Kidney capillary endothelial cell (primary cell): ENCODE data around the gene S100B.

Experiments used
- DNase-seq: peaks from one replicate; pipeline ENCODE4 v3.0.0-alpha.2; 2018; ENCODE audit warnings: low spot score

S100B gene

GRCh38 chr21:46627726-46628125 lies 22.8 kb upstream of the S100B start:
- DNase-seq = no peak

GRCh38 chr21:46626975-46627501 lies 22.2 kb upstream of the S100B start:
- DNase-seq = no peak

GRCh38 chr21:46626536-46626935 lies 21.7 kb upstream of the S100B start:
- no peak for DNase-seq

- no peak for DNase-seq
Measured at GRCh38 chr21:46625759-46626158, 20.9 kb upstream of the S100B start.

GRCh38 chr21:46624050-46624449 lies 19.2 kb upstream of the S100B start:
- no peak for DNase-seq

GRCh38 chr21:46622226-46622625 lies 17.3 kb upstream of the S100B start:
- DNase-seq = no peak

- DNase-seq = no peak
Measured at GRCh38 chr21:46621457-46622182, 16.7 kb upstream of the S100B start.

- DNase-seq = no peak
Measured at GRCh38 chr21:46620846-46621245, 16.0 kb upstream of the S100B start.

- no peak for DNase-seq
Measured at GRCh38 chr21:46619846-46620245, 15.0 kb upstream of the S100B start.

GRCh38 chr21:46618738-46619379 lies 14.0 kb upstream of the S100B start:
- no peak for DNase-seq

- no peak for DNase-seq
Measured at GRCh38 chr21:46617267-46618051, 12.6 kb upstream of the S100B start.

GRCh38 chr21:46616656-46617055 lies 11.8 kb upstream of the S100B start:
- DNase-seq = no peak

GRCh38 chr21:46616050-46616449 lies 11.2 kb upstream of the S100B start:
- no peak for DNase-seq

GRCh38 chr21:46613391-46613790 lies 8.5 kb upstream of the S100B start:
- DNase-seq = no peak

- DNase-seq = no peak
Measured at GRCh38 chr21:46610018-46610701, 5.3 kb upstream of the S100B start.

- no peak for DNase-seq
Measured at GRCh38 chr21:46608672-46609111, 3.8 kb upstream of the S100B start.

GRCh38 chr21:46607636-46608035 lies 2.8 kb upstream of the S100B start:
- DNase-seq = no peak

- no peak for DNase-seq
Measured at GRCh38 chr21:46606427-46606813, 1.5 kb upstream of the S100B start.

GRCh38 chr21:46605767-46606426 lies 1.0 kb upstream of the S100B start:
- DNase-seq = no peak

GRCh38 chr21:46604329-46604974 lies 430 bp downstream of the S100B start:
- DNase-seq = no peak

- DNase-seq = no peak
Measured at GRCh38 chr21:46603228-46603627, 1.7 kb downstream of the S100B start.
